HS-5 (cell line): ENCODE data around the gene KCNAB1.

Experiments
- DNase-seq: peaks from one replicate; pipeline ENCODE4 v3.0.0-alpha.2; 2012; ENCODE audit warnings: low read depth

The KCNAB1 gene

GRCh38 chr3:156460206-156460611 lies 339.8 kb downstream of the KCNAB1 start:
- no peak for DNase-seq

GRCh38 chr3:156461889-156462288 lies 341.5 kb downstream of the KCNAB1 start:
- no peak for DNase-seq

- no peak for DNase-seq
Observed at GRCh38 chr3:156463123-156463522, 342.7 kb downstream of the KCNAB1 start.

- DNase-seq = no peak
Observed at GRCh38 chr3:156465194-156465593, 344.8 kb downstream of the KCNAB1 start.

GRCh38 chr3:156469456-156469855 lies 349.1 kb downstream of the KCNAB1 start:
- no peak for DNase-seq

GRCh38 chr3:156471431-156471830 lies 351.1 kb downstream of the KCNAB1 start:
- no peak for DNase-seq

GRCh38 chr3:156472150-156472549 lies 351.8 kb downstream of the KCNAB1 start:
- DNase-seq = no peak

- DNase-seq = no peak
Observed at GRCh38 chr3:156472684-156473083, 352.3 kb downstream of the KCNAB1 start.

- no peak for DNase-seq
Observed at GRCh38 chr3:156473341-156473740, 353.0 kb downstream of the KCNAB1 start.

- DNase-seq = no peak
Observed at GRCh38 chr3:156474560-156475389, 354.4 kb downstream of the KCNAB1 start.

GRCh38 chr3:156477323-156477722 lies 356.9 kb downstream of the KCNAB1 start:
- DNase-seq = peak; percentile 18

- no peak for DNase-seq
Observed at GRCh38 chr3:156478891-156479290, 358.5 kb downstream of the KCNAB1 start.

- no peak for DNase-seq
Observed at GRCh38 chr3:156479604-156480003, 359.2 kb downstream of the KCNAB1 start.

GRCh38 chr3:156480949-156481348 lies 360.6 kb downstream of the KCNAB1 start:
- no peak for DNase-seq

GRCh38 chr3:156483002-156483401 lies 362.6 kb downstream of the KCNAB1 start:
- no peak for DNase-seq

GRCh38 chr3:156483426-156483825 lies 363.0 kb downstream of the KCNAB1 start:
- DNase-seq = peak; percentile 73

- peak; percentile 52 for DNase-seq
Observed at GRCh38 chr3:156483961-156484787, 363.8 kb downstream of the KCNAB1 start.

- DNase-seq = peak; percentile 42
Observed at GRCh38 chr3:156488767-156489166, 368.4 kb downstream of the KCNAB1 start.

GRCh38 chr3:156489462-156489911 lies 369.1 kb downstream of the KCNAB1 start:
- DNase-seq = peak; percentile 53

GRCh38 chr3:156491192-156491591 lies 370.8 kb downstream of the KCNAB1 start:
- DNase-seq = no peak

GRCh38 chr3:156492801-156493261 lies 372.5 kb downstream of the KCNAB1 start:
- no peak for DNase-seq

- no peak for DNase-seq
Observed at GRCh38 chr3:156493887-156494286, 373.5 kb downstream of the KCNAB1 start.

GRCh38 chr3:156495816-156496215 lies 375.4 kb downstream of the KCNAB1 start:
- DNase-seq = no peak
